NCI-H460 (cell line): ENCODE results near the gene NEK4. TPM values are rescaled to one million over a fixed set of nuclear protein-coding genes. Genes with fewer than 3 reads are reported as not detected.
"Not testable (repeated sequence)": the region's sequence is repeated elsewhere in the genome, so short reads cannot be mapped to it uniquely, and the experiment has no call there.

Experiments used
- DNase-seq: peaks from one replicate; pipeline ENCODE4 v3.0.0-alpha.2; 2016; ENCODE audit warnings: low read depth; ENCODE audit errors: extremely low read depth
- small RNA-seq, 2 experiments: library from RNA; depleted of rRNA; stranded (forward); fragments of <200 nt; gene quantifications; one replicate each; pipeline ENCODE3, GENCODE V24; 2014
- total RNA-seq: library from RNA; depleted of rRNA; stranded (reverse); fragments of >200 nt; shearing (Covaris generic); gene quantifications from 2 replicates; pipeline ENCODE4 v1.2.3, GENCODE V29; 2014; rRNA removed

NEK4 gene
- total RNA-seq, 1 experiment from 2014 or later = 26.7 TPM

GRCh38 chr3:52679811-52680210 lies 90.9 kb downstream of the NEK4 start:
- no peak for DNase-seq

- peak; percentile 35 for DNase-seq
Observed at GRCh38 chr3:52679199-52679538, 91.6 kb downstream of the NEK4 start.

- no peak for DNase-seq
Observed at GRCh38 chr3:52678265-52679198, 92.2 kb downstream of the NEK4 start.

GRCh38 chr3:52676201-52676600 lies 94.5 kb downstream of the NEK4 start:
- not testable (repeated sequence) for DNase-seq

GRCh38 chr3:52671676-52672075 lies 99.1 kb downstream of the NEK4 start:
- no peak for DNase-seq

- DNase-seq = peak; percentile 30
Observed at GRCh38 chr3:52670621-52671521, 99.9 kb downstream of the NEK4 start.

GRCh38 chr3:52663098-52663497 lies 107.6 kb downstream of the NEK4 start:
- no peak for DNase-seq

GRCh38 chr3:52660046-52660445 lies 110.7 kb downstream of the NEK4 start:
- DNase-seq = no peak

Small RNA genes lying within 50 kb of the gene (small RNA-seq; reads per million reads assigned to genes)
- gene AC006254.2 (0 reads per million in 2 experiments), gene RF00569 (1,234 to 5,632 reads per million in 2 experiments), gene RF01183 (0 reads per million in 2 experiments), gene SNORD19 (0.35 to 0.41 reads per million in 2 experiments), gene SNORD19B (0 reads per million in 2 experiments), gene SNORD69 (188 to 2,658 reads per million in 2 experiments)

Other genes with a start within 250 kb of the NEK4 start
- gene NT5DC2, start 237.1 kb downstream of the NEK4 start, total RNA-seq = 25.0 and 25.6 TPM in 2 replicates
- gene UQCC5, start 234.3 kb downstream of the NEK4 start, total RNA-seq = 5.4 and 18.0 TPM in 2 replicates
- 32.1 and 38.2 TPM in 2 replicates for gene PBRM1, start 85.0 kb downstream of the NEK4 start, total RNA-seq
- gene GNL3, start 84.9 kb downstream of the NEK4 start, total RNA-seq = 173 and 174 TPM in 2 replicates
- 53.5 and 58.6 TPM in 2 replicates for gene GLT8D1, start 65.1 kb downstream of the NEK4 start, total RNA-seq
- 172 and 198 TPM in 2 replicates for gene SPCS1, start 64.8 kb downstream of the NEK4 start, total RNA-seq
- gene ITIH1, start 6.7 kb upstream of the NEK4 start, total RNA-seq = not detected in 2 replicates
- gene ITIH3, start 23.9 kb upstream of the NEK4 start, total RNA-seq = not detected in 2 replicates
- gene ITIH4, start 59.7 kb upstream of the NEK4 start, total RNA-seq = 0.66 and 1.7 TPM in 2 replicates
- 0.67 and 1.9 TPM in 2 replicates for gene MUSTN1, start 64.1 kb upstream of the NEK4 start, total RNA-seq
- gene STIMATE, start 126.6 kb upstream of the NEK4 start, total RNA-seq = 4.3 and 5.6 TPM in 2 replicates